ENCODE results near the gene MRPL38. TPM values are rescaled to one million over a fixed set of nuclear protein-coding genes. Genes with fewer than 3 reads are reported as not detected.

Gene MRPL38
- total RNA-seq, 1 donor from 2014 or later = 65.6 TPM

GRCh38 chr17:75899767-75900468 lies 4.8 kb downstream of the MRPL38 start:
- DNase-seq (ENCODE audit: low read depth) (no peak), FAIRE-seq (no peak)

GRCh38 chr17:75899353-75899752 lies 5.3 kb downstream of the MRPL38 start:
- TF ChIP-seq EZH2 (IDR thresholded peaks at IDR 0.05; ENCODE audit: insufficient read depth, low read length) = no peak
- no peak for TF ChIP-seq CTCF (IDR thresholded peaks at IDR 0.05; ENCODE audit: insufficient read depth, low read depth, low read length)
- Mint-ChIP-seq H3K4me1 (ENCODE audit: low read depth, unreplicated experiment) (peaks cover 10% of the 10 kb centered on the region), H3K4me3 (ENCODE audit: unreplicated experiment) (no peak overlapping the region)

More at GRCh38 chr17:75899767-75900468, 4.8 kb downstream of the MRPL38 start:
- H3K9ac ChIP-seq (ENCODE audit: low read length) = no peak overlapping the region
- H3K27me3 Mint-ChIP-seq (ENCODE audit: low read depth, unreplicated experiment) = no peaks in the 10 kb centered on the region
- H3K4me3 ChIP-seq (ENCODE audit: insufficient read depth, low read depth, low read length) = no peak overlapping the region
- H3K4me2 ChIP-seq (ENCODE audit: low read length) = no peak overlapping the region
- H3K27me3 ChIP-seq (ENCODE audit: insufficient read depth, low read length) = no peaks in the 10 kb centered on the region
- H3K36me3 ChIP-seq (ENCODE audit: insufficient read depth, low read length) = peaks cover 14% of the 10 kb centered on the region
- peaks cover 4% of the 10 kb centered on the region for H3K36me3 Mint-ChIP-seq (ENCODE audit: low read depth, unreplicated experiment)
- no peaks in the 10 kb centered on the region for H3K9me3 Mint-ChIP-seq (ENCODE audit: unreplicated experiment)
- no peak overlapping the region for H3K27ac ChIP-seq (ENCODE audit: low read depth, low read length)
- peaks cover 17% of the 10 kb centered on the region for H3K4me1 ChIP-seq (ENCODE audit: insufficient read depth, low read length)
- H3K27ac Mint-ChIP-seq (ENCODE audit: unreplicated experiment) = no peak overlapping the region
- TF ChIP-seq EZH2 (IDR thresholded peaks at IDR 0.05; ENCODE audit: insufficient read depth, low read length) (no peak), CTCF (IDR thresholded peaks at IDR 0.05; ENCODE audit: insufficient read depth, low read depth, low read length) (no peak)
- peaks cover 27% of the 10 kb centered on the region for H3K79me2 ChIP-seq (ENCODE audit: insufficient read depth, low read length)
- no peak overlapping the region for H3K4me3 Mint-ChIP-seq (ENCODE audit: unreplicated experiment)
- H2AFZ ChIP-seq (ENCODE audit: low read depth, low read length) = no peak overlapping the region
- H4K20me1 ChIP-seq (ENCODE audit: insufficient read depth, low read length) = peaks cover 13% of the 10 kb centered on the region
- no peaks in the 10 kb centered on the region for H3K9me3 ChIP-seq (ENCODE audit: insufficient read depth, low read depth, low read length)
- H3K4me1 Mint-ChIP-seq (ENCODE audit: low read depth, unreplicated experiment) = peaks cover 9% of the 10 kb centered on the region

GRCh38 chr17:75898791-75899190 lies 5.9 kb downstream of the MRPL38 start:
- H4K20me1 ChIP-seq (ENCODE audit: insufficient read depth, low read length) = peaks cover 19% of the 10 kb centered on the region
- no peak overlapping the region for H3K27ac ChIP-seq (ENCODE audit: low read depth, low read length)
- no peak overlapping the region for H2AFZ ChIP-seq (ENCODE audit: low read depth, low read length)
- peaks cover 14% of the 10 kb centered on the region for H3K36me3 ChIP-seq (ENCODE audit: insufficient read depth, low read length)
- Mint-ChIP-seq H3K27me3 (ENCODE audit: low read depth, unreplicated experiment) (no peaks in the 10 kb centered on the region), H3K36me3 (ENCODE audit: low read depth, unreplicated experiment) (peaks cover 4% of the 10 kb centered on the region), H3K9me3 (ENCODE audit: unreplicated experiment) (no peaks in the 10 kb centered on the region), H3K27ac (ENCODE audit: unreplicated experiment) (no peak overlapping the region), H3K4me1 (ENCODE audit: low read depth, unreplicated experiment) (peaks cover 12% of the 10 kb centered on the region), H3K4me3 (ENCODE audit: unreplicated experiment) (no peak overlapping the region)
- no peaks in the 10 kb centered on the region for H3K27me3 ChIP-seq (ENCODE audit: insufficient read depth, low read length)
- H3K9me3 ChIP-seq (ENCODE audit: insufficient read depth, low read depth, low read length) = no peaks in the 10 kb centered on the region
- no peak for FAIRE-seq
- H3K4me3 ChIP-seq (ENCODE audit: insufficient read depth, low read depth, low read length) = no peak overlapping the region
- H3K9ac ChIP-seq (ENCODE audit: low read length) = no peak overlapping the region
- no peak overlapping the region for H3K4me2 ChIP-seq (ENCODE audit: low read length)
- no peak for DNase-seq (ENCODE audit: low read depth)
- H3K79me2 ChIP-seq (ENCODE audit: insufficient read depth, low read length) = peaks cover 29% of the 10 kb centered on the region
- H3K4me1 ChIP-seq (ENCODE audit: insufficient read depth, low read length) = peaks cover 13% of the 10 kb centered on the region
- TF ChIP-seq CTCF (IDR thresholded peaks at IDR 0.05; ENCODE audit: insufficient read depth, low read depth, low read length) = no peak
- TF ChIP-seq EZH2 (IDR thresholded peaks at IDR 0.05; ENCODE audit: insufficient read depth, low read length) = no peak

More at GRCh38 chr17:75899353-75899752, 5.3 kb downstream of the MRPL38 start:
- Histone ChIP-seq H3K27me3 (ENCODE audit: insufficient read depth, low read length) (no peaks in the 10 kb centered on the region), H3K4me1 (ENCODE audit: insufficient read depth, low read length) (peaks cover 17% of the 10 kb centered on the region), H3K4me2 (ENCODE audit: low read length) (no peak overlapping the region), H4K20me1 (ENCODE audit: insufficient read depth, low read length) (peaks cover 14% of the 10 kb centered on the region), H3K27ac (ENCODE audit: low read depth, low read length) (no peak overlapping the region), H3K79me2 (ENCODE audit: insufficient read depth, low read length) (peaks cover 30% of the 10 kb centered on the region), H2AFZ (ENCODE audit: low read depth, low read length) (no peak overlapping the region), H3K36me3 (ENCODE audit: insufficient read depth, low read length) (peaks cover 14% of the 10 kb centered on the region), H3K9ac (ENCODE audit: low read length) (no peak overlapping the region), H3K4me3 (ENCODE audit: insufficient read depth, low read depth, low read length) (no peak overlapping the region), H3K9me3 (ENCODE audit: insufficient read depth, low read depth, low read length) (no peaks in the 10 kb centered on the region)
- Mint-ChIP-seq H3K27ac (ENCODE audit: unreplicated experiment) (no peak overlapping the region), H3K9me3 (ENCODE audit: unreplicated experiment) (no peaks in the 10 kb centered on the region), H3K36me3 (ENCODE audit: low read depth, unreplicated experiment) (peaks cover 4% of the 10 kb centered on the region), H3K27me3 (ENCODE audit: low read depth, unreplicated experiment) (no peaks in the 10 kb centered on the region)
- DNase-seq (ENCODE audit: low read depth) (no peak), FAIRE-seq (no peak)

Data from astrocyte (in vitro differentiated cells and primary cell).